DMS 273 treated with DMSO at 0.1 percent for 48 hours (cell line): ENCODE data around the gene MED19.
"Not testable (repeated sequence)": the region's sequence is repeated elsewhere in the genome, so short reads cannot be mapped to it uniquely, and the experiment has no call there.

ENCODE experiments used
- DNase-seq: peaks from one replicate; lab custom pipeline; 2025; lab: John Stamatoyannopoulos, UW

The MED19 gene, protein sequence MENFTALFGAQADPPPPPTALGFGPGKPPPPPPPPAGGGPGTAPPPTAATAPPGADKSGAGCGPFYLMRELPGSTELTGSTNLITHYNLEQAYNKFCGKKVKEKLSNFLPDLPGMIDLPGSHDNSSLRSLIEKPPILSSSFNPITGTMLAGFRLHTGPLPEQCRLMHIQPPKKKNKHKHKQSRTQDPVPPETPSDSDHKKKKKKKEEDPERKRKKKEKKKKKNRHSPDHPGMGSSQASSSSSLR

GRCh38 chr11:57711414-57712255, at the start of gene MED19:
TSS of gene MED19 (minus strand) at chr11:57712215. CDS start at chr11:57712179, 36 bp downstream.
- DNase-seq, result peak; percentile 18

DNA sequence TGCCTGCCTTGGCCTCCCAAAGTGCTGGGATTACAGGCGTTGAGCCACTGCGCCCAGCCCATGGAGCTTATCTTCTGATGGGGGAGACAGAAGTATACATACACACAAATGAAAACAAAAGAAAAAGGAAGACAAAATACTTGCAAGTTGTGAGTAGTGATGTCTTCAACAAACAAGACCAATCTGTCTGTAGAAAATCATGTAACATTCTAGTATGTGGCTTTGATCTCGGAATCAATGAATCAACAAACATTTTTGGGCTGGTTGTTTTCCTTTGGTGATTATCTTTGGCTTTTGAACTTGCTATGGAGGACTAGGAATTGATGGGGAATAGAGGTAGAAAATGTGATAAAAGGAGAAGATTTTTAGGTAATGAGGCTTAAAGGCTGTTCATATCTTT, 46.2 kb upstream of the MED19 start:
- DNase-seq, result no peak

- no peak for DNase-seq
These were observed 40.9 kb upstream of the MED19 start for GRCh38 chr11:57752954-57753353.

- DNase-seq, result no peak
These were observed 39.8 kb upstream of the MED19 start, which contains the start of gene BTBD18 for GRCh38 chr11:57751676-57752253. TSS of gene BTBD18 (minus strand) at chr11:57751819. CDS start at chr11:57751188, 631 bp downstream.

- DNase-seq, result no peak
These were observed 39.2 kb upstream of the MED19 start for GRCh38 chr11:57751176-57751575.

GRCh38 chr11:57746920-57747319, 34.9 kb upstream of the MED19 start:
- no peak for DNase-seq

DNA sequence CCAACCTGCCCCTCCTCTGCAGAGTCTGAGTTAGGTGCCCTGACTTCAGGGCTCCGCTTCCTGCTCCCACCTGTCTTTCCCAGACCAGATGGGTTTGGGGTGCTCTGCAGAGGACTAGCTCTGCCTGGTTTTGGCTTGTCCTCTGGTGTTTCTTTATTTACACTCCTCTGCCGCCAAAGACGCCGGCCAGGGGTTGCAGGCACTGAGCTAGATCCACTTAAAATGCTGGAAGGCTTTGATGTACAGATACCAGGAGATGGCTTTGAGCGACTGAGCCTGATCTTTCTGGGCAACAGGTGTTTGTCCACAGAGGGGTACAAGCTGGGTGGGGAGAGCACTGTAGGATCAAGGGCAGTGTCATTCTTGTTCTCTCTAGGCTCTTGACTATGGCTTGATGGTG, 33.2 kb upstream of the MED19 start:
- DNase-seq, result no peak

GRCh38 chr11:57744357-57744756, 32.3 kb upstream of the MED19 start:
- DNase-seq, result no peak

DNA sequence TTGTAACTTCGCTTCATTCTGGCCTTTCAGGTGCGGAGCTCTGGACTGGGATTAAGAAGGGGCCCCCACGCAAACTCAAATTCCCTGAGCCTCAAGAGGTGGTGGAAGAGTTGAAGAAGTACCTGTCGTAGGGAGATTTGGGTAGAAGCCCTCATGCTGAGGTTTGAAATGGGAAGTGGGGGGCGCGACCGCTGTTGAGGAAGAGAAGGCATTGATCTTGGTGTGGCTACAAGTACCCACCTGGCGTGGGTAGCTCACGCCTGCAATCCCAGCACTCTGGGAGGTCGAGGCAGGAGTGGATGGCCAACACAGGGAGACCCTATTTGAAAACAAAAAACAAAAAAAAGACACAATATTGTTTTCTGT, 30.1 kb upstream of the MED19 start:
- DNase-seq, result no peak

- DNase-seq, result peak; percentile 92
These were observed 29.4 kb upstream of the MED19 start, which contains the start of gene SELENOH for GRCh38 chr11:57741132-57742086. TSS of gene SELENOH (plus strand) at chr11:57741491. CDS start at chr11:57741596, 105 bp downstream.

DNA sequence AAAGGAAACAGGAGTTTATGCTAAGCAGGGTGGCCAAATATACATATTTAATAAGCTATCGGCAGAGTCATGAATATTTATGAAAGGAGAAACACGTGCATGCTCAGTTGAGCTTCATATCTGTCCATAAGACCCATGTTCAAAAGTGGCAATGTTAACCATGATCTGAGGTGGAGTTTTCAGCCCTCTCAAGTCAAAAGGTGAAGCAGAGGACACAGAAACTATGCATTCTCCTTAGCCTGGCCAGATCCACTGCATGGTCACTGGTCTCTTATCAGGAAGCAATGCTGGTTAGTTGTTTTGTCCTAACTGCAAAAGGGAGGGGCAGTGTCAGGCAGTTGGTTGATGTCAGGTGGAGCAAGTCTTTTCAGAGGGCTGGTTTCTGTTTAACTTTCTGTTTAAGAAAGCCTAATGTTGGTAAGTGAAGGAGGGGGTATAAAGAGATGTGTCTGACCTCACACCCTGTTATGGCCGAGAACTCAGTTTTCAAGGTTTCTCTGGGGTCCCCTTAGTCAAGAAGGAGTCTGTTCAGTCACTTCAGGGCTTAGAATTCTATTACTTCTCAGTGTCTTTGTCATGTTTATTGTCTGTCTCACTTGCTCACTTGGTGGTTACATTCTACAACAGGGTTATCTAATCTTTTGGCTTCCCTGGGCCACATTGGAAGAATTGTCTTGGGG, 23.7 kb upstream of the MED19 start:
- no peak for DNase-seq

GRCh38 chr11:57732661-57733060, 20.6 kb upstream of the MED19 start:
- no peak for DNase-seq

- DNase-seq, result no peak
These were observed 17.5 kb upstream of the MED19 start for GRCh38 chr11:57729479-57729878.

GRCh38 chr11:57728829-57729228, 16.8 kb upstream of the MED19 start:
- no peak for DNase-seq

GRCh38 chr11:57727185-57727584, 15.2 kb upstream of the MED19 start:
- DNase-seq, result no peak

- not testable (repeated sequence) for DNase-seq
These were observed 4.7 kb upstream of the MED19 start for GRCh38 chr11:57716726-57717125.

DNA sequence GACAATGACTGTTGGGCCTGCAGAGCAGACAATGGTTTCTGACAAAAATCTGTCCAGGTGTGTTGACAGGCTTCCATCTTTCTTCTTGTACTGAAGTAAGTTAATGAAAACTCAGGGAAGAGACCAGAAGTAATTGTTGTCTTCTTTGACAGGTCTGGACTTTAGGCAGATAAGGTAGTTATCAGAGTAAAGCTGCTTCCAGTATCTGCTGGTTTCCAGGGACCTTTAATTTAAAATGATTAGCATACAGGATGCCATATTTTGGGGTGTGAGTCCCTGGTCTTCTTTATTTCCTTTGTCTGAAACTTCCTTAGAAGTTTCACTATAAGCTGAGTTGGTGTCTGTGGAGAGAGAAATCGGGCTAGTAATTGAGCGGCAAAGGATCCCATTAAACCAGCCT, 1.8 kb upstream of the MED19 start:
- DNase-seq, result no peak

- peak; percentile 97 for DNase-seq
These were observed 488 bp upstream of the MED19 start, which contains the start of gene TMX2 for GRCh38 chr11:57712256-57713150. TSS of gene TMX2 (plus strand) at chr11:57712593. CDS start at chr11:57712619, 26 bp downstream.

DNA sequence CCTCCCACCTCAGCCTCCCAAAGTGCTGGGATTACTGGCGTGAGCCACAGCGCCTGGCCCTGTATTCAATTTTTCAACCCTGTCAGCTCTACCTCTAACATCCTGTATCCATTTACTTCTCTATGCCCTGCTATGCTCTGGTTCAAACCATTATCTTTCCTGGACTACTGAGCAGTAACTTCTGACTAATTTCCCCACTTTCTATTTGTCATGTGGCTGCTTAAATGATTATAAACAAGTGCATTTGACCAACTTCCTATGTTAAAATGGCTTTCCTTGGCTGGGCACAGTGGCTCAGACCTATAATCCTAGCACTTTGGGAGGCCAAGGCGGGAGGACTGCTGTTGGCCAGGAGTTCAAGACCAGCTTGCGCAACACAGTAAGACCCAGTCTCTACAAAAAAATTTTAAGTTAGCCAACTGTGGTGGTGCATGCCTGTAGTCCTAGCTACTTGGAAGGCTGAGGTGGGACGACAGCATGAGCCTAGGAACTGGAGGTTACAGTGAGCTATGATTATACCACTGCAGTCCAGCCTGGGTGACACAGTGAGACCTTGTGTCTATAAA, 2.1 kb downstream of the MED19 start:
- no peak for DNase-seq

DNA sequence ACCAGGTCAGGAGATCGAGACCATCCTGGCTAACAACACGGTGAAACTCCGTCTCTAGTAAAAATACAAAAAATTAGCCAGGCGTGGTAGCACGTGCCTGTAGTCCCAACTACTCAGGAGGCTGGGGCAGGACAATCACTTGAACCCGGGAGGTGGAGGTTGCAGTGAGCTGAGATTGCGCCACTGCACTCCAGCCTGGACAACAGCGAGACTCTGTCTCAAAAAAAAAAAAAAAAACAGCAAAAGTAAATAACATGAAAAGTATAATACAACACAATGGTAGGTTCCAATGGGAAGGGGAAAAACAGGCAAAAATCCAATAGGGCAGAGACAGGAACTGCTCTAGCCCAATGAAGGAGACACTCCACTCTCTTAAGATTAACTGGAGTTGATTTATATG, 6.6 kb downstream of the MED19 start:
- not testable (repeated sequence) for DNase-seq
